NCI-H748 (cell line): Measurements from ENCODE around the gene TNNT2.

ENCODE experiments used
- DNase-seq: peaks from one replicate; lab custom pipeline; 2025; ENCODE audit not compliant: unreplicated experiment; lab: John Stamatoyannopoulos, UW

The TNNT2 gene

GRCh38 chr1:201335901-201336300 is 41.6 kb downstream of the TNNT2 start:
- no peak for DNase-seq

DNA sequence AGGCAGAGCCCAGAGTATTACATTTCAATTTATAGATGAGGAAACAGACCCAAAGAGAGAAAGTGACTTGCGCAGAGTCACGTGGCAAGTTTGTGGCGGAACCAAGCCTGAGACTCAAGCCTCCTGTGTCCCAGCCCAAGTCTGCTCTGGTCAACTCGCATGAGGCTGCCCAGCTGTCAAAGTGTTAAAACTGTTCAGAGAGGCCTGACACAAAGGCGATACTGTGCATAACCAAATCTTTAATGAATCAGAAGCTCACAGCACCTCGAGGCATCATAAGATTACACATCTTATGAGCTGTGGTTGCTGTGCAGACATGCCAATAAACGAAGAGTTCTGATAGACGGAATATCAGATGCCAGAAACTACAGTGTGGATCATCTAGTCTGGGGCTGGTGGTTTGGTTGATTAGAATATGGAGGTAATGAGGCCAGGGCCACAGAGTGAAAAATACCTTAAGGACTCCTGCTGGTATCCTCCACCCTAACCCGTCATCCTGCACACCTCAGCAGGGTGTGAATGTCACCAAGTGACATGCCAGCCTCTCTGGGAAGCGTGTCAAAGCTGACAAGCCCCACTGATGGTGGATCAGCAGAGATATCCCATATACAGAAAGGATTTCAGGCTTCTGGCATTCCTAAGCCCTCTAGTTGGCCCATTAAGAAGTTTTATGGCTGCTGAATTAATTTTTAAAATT is 42.2 kb downstream of the TNNT2 start:
- no peak for DNase-seq

- no peak for DNase-seq
Observed at GRCh38 chr1:201334325-201335173, 42.9 kb downstream of the TNNT2 start.

DNA sequence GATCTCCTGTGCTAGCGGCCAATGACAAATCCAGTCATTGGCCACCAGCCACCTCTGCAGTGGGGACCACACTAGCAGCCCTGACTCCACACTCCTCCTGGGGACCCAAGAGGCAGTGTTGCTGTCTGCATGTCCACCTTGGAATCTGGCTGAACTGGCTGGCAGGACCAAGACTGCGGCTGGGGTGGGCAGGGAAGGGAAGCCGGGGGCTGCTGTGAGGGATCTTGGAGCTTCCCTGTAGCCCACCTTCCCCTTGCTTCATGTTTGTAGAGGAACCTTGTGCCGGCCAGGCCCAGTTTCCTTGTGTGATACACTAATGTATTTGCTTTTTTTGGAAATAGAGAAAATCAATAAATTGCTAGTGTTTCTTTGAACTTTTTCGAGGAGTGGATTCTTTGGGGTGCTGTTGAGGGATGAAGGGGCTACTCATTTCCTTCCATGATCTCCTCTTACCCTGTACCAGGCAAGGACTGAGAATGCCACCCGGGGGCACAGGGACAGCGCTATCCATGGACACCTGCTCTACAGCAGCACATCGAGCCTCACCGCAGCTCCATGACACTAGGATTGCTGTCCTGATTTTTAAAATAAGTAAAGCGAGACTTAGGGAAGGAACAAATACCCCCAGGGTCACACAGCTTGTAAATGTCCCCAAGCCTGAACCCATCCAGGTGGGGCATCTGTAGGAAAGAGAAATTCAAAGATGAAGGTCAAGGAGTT is 44.7 kb downstream of the TNNT2 start:
- DNase-seq, result no peak

DNA sequence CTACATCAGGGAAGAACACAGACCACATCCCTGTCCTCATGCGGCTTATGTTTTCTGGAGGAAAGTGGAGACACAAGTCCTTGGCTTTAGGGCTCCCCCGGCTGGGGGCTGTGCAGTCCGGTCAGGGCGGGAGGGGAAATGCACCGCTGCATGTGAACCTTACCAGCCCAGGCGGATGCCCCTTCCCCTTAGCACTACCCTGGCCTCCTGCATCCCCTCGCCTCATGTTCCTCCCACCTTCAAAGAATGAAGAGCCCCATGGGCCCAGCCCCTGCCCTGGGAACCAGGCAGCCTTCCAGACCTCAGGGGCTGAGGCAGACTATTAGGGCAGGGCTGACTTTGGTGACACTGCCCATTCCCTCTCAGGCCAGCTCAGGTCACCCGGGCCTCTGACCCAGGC is 45.5 kb downstream of the TNNT2 start:
- no peak for DNase-seq

DNA sequence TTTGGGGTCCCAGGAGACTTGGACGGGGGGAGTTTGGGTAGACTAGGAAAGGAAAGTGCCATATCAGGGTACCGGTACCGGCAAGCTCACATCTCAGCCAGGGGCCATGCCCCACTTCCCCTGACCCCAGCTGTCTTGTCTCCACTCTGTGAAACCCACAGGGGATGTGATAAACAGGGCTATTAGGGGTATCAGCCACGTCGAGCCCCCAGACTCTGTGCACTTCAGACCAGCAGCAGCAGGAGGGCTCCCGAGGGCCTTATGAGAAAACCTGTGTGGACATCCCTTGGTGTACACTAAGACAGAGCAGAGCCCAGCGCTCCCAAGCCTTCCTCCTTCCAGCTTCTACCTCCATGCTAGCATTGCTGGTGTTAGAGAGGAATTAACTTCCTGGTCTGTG is 46.3 kb downstream of the TNNT2 start:
- DNase-seq, result no peak

DNA sequence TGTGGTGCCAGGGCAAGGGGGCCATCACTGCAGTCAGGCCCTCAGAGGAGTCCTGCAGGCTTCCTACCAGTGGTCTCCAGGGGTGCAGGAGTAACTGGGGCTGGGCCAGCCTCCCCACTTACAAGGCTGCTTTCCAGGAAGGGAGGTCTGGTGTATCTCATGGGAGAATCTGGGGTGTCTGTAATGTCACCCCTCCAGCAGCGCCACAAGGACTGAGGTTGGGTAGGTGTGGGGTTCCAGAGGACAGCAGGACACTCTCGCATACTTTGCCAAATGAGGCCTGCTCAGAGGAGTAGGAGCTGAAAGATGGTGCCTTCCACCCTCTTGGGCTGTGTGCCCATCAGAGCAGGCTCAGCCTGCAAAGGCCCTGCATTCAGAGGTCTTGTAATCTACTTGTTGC is 46.9 kb downstream of the TNNT2 start:
- no peak for DNase-seq

DNA sequence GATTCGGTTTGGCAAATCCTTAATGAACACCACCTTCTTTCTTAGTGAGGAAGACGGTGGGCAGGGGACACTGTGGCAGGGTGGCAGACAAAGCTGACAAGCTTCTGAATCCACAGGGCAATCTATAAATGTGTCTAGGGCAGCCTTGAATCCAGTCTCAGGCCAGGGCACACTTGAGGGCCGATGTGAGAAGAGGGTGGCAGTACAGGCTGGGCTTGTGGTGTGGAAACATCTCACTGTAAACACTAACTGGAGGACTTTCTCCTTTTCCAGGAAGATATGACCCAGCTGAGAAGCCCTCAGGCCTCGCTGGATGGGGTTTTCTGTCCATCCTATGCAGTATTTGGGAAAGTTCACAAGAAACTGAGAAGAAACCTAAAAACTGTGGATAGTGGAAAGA is 47.7 kb downstream of the TNNT2 start:
- no peak for DNase-seq

- DNase-seq, result no peak
Observed at GRCh38 chr1:201329286-201329685, 48.2 kb downstream of the TNNT2 start.

- DNase-seq, result no peak
Observed at GRCh38 chr1:201328576-201328975, 48.9 kb downstream of the TNNT2 start.

DNA sequence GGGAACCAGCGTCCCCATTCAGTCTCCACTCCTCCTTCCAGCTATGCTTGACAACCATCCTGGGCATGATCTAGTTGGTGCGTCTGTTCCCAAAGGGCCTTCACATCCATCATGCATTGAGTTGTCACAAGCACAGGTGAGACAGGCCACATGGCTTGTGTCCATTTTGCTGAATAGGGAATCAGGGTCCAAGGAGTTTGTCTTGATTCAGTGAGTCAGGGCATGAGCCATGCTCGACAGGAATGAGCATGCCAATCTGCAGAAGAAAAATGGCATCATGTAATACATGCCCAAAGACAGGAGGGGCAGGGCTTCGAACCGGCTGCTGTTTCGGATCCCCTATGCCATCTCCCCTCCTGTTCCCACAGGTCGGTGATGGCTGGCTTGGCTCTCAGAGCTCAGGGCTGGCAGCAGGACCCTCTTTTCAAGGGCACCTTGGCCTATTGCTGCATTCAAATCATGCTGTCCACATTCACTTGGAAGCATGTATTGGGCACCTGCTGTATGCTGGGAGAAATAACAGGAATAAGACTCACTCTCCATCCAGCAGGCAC is 49.7 kb downstream of the TNNT2 start:
- no peak for DNase-seq

- no peak for DNase-seq
Observed at GRCh38 chr1:201326710-201327109, 50.8 kb downstream of the TNNT2 start.

DNA sequence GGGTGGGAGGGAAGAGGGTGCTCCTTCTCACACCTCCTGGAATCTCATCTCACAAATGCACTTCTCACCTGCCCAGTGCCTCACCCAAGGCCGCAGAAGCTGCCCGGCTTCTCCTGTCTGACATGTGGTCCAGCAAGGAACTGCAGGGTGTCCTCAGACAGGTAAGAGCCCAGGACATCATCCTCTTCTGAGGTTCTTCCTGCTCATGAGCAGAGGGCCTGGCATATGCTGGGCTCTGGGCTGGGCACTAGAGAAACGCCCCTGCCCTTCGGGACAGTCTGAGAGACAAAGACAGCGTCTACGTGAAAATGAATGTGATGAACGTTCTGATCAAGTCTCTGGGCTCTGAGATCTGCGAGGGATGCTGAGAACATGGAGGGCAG is 51.8 kb downstream of the TNNT2 start:
- DNase-seq, result no peak

DNA sequence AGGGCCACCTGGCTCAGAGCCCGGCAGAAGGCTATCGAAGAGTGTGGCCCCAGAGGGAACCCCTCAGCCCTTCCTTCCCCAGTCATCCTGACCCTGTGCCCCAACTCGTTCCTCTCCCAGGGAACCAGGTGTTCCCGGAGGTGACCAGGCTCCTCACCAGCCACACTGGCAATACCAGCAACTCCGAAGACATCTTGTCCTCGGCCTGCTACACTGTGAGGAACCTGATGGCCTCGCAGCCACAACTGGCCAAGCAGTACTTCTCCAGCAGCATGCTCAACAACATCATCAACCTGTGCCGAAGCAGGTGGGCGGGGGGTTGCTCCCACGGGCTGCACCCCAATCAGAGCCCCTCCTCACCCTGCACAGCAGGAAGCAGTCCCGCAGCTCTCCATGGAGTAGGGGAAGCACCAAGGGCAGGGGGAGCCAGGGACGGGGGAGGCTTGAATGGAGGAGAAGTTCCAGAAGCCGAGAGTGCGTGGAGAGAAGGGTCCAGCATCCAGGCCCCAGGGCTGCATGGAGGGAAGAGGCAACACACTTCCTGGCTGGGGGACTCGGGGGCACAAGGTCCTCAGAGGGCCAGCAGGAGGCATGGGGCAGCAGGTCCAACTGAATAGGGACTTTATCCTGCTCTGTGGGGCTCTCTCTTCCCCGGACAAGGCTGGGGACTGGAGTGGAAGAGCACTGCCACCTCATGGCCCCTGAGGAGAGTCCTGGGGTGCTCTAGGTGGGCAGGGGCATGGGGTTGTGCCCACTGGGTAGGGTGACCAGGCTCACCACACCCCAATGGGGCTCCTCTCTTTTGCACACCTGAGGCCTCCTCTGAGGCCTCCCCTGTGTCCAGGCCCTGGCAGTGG is 52.4 kb downstream of the TNNT2 start:
- no peak for DNase-seq

DNA sequence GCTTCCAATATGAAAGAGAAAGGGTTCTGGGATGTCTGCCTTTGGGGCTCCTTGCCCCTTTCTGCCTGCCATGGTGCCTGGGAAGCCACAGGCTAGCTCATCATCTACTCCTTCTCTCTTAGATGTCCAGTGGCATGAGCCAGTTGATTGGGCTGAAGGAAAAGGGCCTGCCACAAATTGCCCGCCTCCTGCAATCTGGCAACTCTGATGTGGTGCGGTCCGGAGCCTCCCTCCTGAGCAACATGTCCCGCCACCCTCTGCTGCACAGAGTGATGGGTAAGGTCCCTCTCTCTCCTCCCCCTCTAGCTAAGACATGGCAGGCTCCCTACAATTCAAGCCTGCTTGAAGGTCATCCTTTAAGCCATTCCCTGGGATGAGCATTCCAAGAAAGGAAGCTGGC is 53.2 kb downstream of the TNNT2 start:
- DNase-seq, result no peak

DNA sequence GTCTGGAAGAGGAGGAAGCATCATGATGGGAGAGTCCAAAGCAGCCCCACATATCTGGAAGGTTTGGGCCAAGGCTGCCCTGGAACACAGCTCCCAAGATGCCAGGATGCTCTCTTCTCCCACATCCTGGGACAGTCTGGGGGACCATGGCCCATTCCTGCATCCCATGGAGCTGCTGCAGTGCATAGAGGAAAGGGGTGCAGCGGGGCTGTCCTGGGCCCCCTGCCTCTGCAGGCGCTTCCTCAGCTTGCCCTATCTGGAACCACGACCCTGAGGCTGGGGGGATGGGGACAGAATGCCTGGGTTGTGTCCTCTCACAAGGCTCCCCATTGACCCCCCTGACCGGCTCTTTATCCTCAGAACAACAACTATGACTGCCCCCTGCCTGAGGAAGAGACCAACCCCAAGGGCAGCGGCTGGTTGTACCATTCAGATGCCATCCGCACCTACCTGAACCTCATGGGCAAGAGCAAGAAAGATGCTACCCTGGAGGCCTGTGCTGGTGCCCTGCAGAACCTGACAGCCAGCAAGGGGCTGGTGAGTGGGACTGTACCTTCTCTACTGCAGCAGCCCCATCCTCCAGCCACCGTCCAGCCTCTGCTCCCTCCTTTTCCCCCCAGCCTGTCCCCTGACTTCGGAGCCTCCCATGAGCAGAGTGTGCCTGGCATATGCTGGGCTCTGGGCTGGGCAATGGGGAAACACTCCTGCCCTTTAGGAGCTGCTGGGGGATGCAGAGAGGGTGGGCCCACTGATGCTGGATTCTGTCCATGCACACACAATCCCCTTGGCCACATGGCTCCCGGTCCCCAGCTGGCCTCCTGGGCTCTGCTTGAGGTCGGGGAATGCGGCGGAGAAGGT is 54.6 kb downstream of the TNNT2 start:
- no peak for DNase-seq

DNA sequence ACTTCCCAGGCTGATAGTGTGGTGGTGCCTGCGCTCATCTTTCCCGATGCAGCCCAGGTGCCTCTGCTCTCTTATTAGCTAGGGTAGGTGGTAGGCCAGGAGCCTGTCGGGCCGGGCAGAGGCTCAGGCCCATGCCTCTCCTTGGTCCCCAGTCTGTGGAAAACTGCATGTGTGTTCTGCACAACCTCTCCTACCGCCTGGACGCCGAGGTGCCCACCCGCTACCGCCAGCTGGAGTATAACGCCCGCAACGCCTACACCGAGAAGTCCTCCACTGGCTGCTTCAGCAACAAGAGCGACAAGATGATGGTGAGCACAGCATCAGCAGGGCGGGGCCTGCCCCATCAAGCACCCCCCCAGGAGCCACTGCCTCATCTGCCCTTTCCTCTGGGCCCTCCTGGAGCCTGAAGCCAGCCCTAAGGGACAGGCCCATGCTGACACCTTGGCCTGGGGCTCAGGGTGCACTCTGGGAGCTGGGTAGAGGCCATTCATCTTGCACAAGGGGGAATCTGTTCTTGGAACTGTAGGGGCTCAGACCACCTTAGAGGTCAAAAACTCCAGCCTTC is 55.6 kb downstream of the TNNT2 start:
- DNase-seq, result no peak

DNA sequence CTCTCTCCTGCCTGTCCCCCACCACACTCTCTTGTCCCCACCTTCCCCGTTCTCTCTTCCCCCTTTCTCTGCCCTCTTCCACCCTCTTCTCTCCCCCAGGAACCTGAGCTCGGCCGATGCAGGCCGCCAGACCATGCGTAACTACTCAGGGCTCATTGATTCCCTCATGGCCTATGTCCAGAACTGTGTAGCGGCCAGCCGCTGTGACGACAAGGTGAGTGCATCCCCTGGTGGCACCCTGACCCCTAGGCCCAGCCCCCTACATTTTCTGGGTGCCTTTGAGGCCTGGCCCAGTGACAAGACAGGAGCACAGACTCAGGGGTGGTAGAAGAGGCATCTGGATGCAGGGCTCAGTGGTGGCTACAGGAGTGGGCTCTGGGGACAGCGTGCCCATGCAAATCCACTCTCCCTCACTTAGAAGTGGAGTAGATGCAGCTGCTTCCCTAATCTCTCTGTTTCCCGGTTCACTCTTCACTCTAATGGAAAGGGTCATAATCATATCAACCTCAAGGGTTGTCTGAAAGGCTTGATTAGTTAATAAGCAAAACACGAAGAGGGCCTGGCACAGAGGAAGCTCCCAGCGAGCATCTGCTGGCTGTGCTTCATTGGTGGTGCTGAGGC is 57.2 kb downstream of the TNNT2 start:
- DNase-seq, result no peak

GRCh38 chr1:201319631-201320030 is 57.8 kb downstream of the TNNT2 start:
- DNase-seq, result no peak
